Measurements from ENCODE around the gene SLC6A17.

- no peak for TF ChIP-seq ARNTL (CRISPR knock-in tag; IDR thresholded peaks at IDR 0.05; ENCODE audit: borderline replicate concordance, low read depth)
- no peak for TF ChIP-seq RARB (CRISPR knock-in tag; IDR thresholded peaks at IDR 0.05)
- no peak for TF ChIP-seq PATZ1 (CRISPR knock-in tag; IDR thresholded peaks at IDR 0.05; ENCODE audit: borderline replicate concordance)
- no peak for TF ChIP-seq OSR1 (CRISPR knock-in tag; IDR thresholded peaks at IDR 0.05)
- no peak for TF ChIP-seq BACH2 (CRISPR knock-in tag; IDR thresholded peaks at IDR 0.05; ENCODE audit: borderline replicate concordance)
- no peak for TF ChIP-seq SNAI2 (CRISPR knock-in tag; IDR thresholded peaks at IDR 0.05)
- no peak for TF ChIP-seq ZNF8 (CRISPR knock-in tag; IDR thresholded peaks at IDR 0.05)
- TF ChIP-seq ZFP30 (CRISPR knock-in tag; IDR thresholded peaks at IDR 0.05), result no peak
- TF ChIP-seq PPARA (CRISPR knock-in tag; IDR thresholded peaks at IDR 0.05; ENCODE audit: borderline replicate concordance), result no peak
- no peak for TF ChIP-seq GLIS3 (CRISPR knock-in tag; IDR thresholded peaks at IDR 0.05)
- TF ChIP-seq CSDC2 (CRISPR knock-in tag; IDR thresholded peaks at IDR 0.05), result no peak
- TF ChIP-seq TSHZ2 (CRISPR knock-in tag; IDR thresholded peaks at IDR 0.05), result no peak
These were observed 73.3 kb downstream of the SLC6A17 start for GRCh38 chr1:110223581-110223980.
